Liver (tissue), 9 donors: ENCODE data around the gene ZSWIM1. TPM values are rescaled to one million over a fixed set of nuclear protein-coding genes. Genes with fewer than 3 reads are reported as not detected.

ENCODE experiments used
- DNase-seq: peaks from one replicate; pipeline ENCODE4 v3.0.0-alpha.2; 2017; ENCODE audit warnings: low spot score
- H3K27ac ChIP-seq, 2 donors: one replicate each; pipeline ENCODE4 v1.7.0; 2013; ENCODE audit warnings: inconsistent platforms in 2 of 2, low read length in 2 of 2, control low read depth in 1 of 2, low read depth in 1 of 2, mild to moderate bottlenecking in 1 of 2
- H3K27me3 ChIP-seq, 4 donors: one replicate each; pipeline versions ENCODE4 v1.6.1 to v1.7.0; 2013; ENCODE audit warnings: low read length in 3 of 4, inconsistent platforms in 1 of 4, mild to moderate bottlenecking in 1 of 4, moderate library complexity in 1 of 4; ENCODE audit not compliant: control insufficient read depth in 4 of 4, insufficient read depth in 4 of 4
- H3K36me3 ChIP-seq, 4 donors: one replicate each; pipeline versions ENCODE4 v1.6.1 to v1.7.0; 2013; ENCODE audit warnings: low read length in 3 of 4, mild to moderate bottlenecking in 3 of 4, low read depth in 1 of 4, moderate library complexity in 1 of 4; ENCODE audit not compliant: control insufficient read depth in 4 of 4, insufficient read depth in 3 of 4
- H3K4me1 ChIP-seq, 4 donors: one replicate each; pipeline versions ENCODE4 v1.6.1 to v1.7.0; 2013; ENCODE audit warnings: low read length in 3 of 4, mild to moderate bottlenecking in 3 of 4, moderate library complexity in 1 of 4; ENCODE audit not compliant: control insufficient read depth in 4 of 4, insufficient read depth in 4 of 4
- H3K4me3 ChIP-seq, 3 donors: one replicate each; pipeline versions ENCODE4 v1.6.1 to v1.7.0; 2013; ENCODE audit warnings: low read length in 3 of 3, control low read depth in 1 of 3, low read depth in 1 of 3, mild to moderate bottlenecking in 1 of 3
- H3K9ac ChIP-seq, 2 donors: one replicate each; pipeline ENCODE4 v1.7.0; 2013; ENCODE audit warnings: low read length in 2 of 2, mild to moderate bottlenecking in 2 of 2, moderate library complexity in 2 of 2, control low read depth in 1 of 2, low read depth in 1 of 2
- H3K9me3 ChIP-seq, 4 donors: one replicate each; pipeline versions ENCODE4 v1.6.1 to v1.7.0; 2013; ENCODE audit warnings: low read length in 3 of 4; ENCODE audit not compliant: control insufficient read depth in 4 of 4
- EGR1 ChIP-seq, 2 donors: IDR thresholded peaks; 2 replicates each; pipeline ENCODE4 v1.6.1; 2016 to 2018; ENCODE audit warnings: antibody characterized with exemption in 2 of 2, low read depth in 2 of 2
- FOXA1 ChIP-seq: IDR thresholded peaks from 2 replicates; pipeline ENCODE4 v1.6.1; 2016; ENCODE audit warnings: antibody characterized with exemption
- FOXA2 ChIP-seq: IDR thresholded peaks from 2 replicates; pipeline ENCODE4 v1.6.1; 2016; ENCODE audit warnings: antibody characterized with exemption
- GABPA ChIP-seq, 2 donors: IDR thresholded peaks in 1 of 2; conservative IDR thresholded peaks in 1 of 2; 2 replicates each; pipeline ENCODE4 v1.6.1; 2016; ENCODE audit warnings: antibody characterized with exemption in 2 of 2, mild to moderate bottlenecking in 1 of 2, moderate library complexity in 1 of 2
- HNF4A ChIP-seq, 2 donors: conservative IDR thresholded peaks; 2 replicates each; pipeline ENCODE4 v1.6.1; 2016; ENCODE audit warnings: antibody characterized with exemption in 2 of 2, mild to moderate bottlenecking in 2 of 2
- HNF4G ChIP-seq: IDR thresholded peaks from 2 replicates; pipeline ENCODE4 v1.6.1; 2016; ENCODE audit warnings: antibody characterized with exemption
- JUND ChIP-seq, 2 donors: IDR thresholded peaks; 2 replicates each; pipeline ENCODE4 v1.6.1; 2016; ENCODE audit warnings: antibody characterized with exemption in 2 of 2
- NR2F2 ChIP-seq: IDR thresholded peaks from 2 replicates; pipeline ENCODE4 v1.6.1; 2016; ENCODE audit warnings: antibody characterized with exemption
- RAD21 ChIP-seq, 2 donors: IDR thresholded peaks; 2 replicates each; pipeline ENCODE4 v1.6.1; 2016; ENCODE audit warnings: antibody characterized with exemption in 2 of 2, mild to moderate bottlenecking in 2 of 2
- RXRA ChIP-seq, 2 donors: IDR thresholded peaks; 2 replicates each; pipeline ENCODE4 v1.6.1; 2017 to 2018; ENCODE audit warnings: antibody characterized with exemption in 2 of 2, mild to moderate bottlenecking in 1 of 2
- SP1 ChIP-seq: IDR thresholded peaks from 2 replicates; pipeline ENCODE4 v1.6.1; 2018; ENCODE audit warnings: antibody characterized with exemption, mild to moderate bottlenecking
- TAF1 ChIP-seq: conservative IDR thresholded peaks from 2 replicates; pipeline ENCODE4 v1.6.1; 2016; ENCODE audit warnings: antibody characterized with exemption, mild to moderate bottlenecking
- YY1 ChIP-seq: IDR thresholded peaks from 2 replicates; pipeline ENCODE4 v1.6.1; 2016; ENCODE audit warnings: antibody characterized with exemption, mild to moderate bottlenecking
- WGBS: extraction: QIAGEN DNeasy Blood & Tissue Kit; methylation state at CpG from one replicate; pipeline ENCODE4 v1.1.7; 2013; 5-methylcytosine and 5-hydroxymethylcytosine counted together
- polyA plus RNA-seq, 2 donors: library from polyadenylated mRNA; stranded (reverse) in 1 of 2; unstranded in 1 of 2; fragments of 200-250 nt in 1 of 2; fragments of >200 nt in 1 of 2; fragmentation: Nextera tagmentation in 1 of 2; extraction: Ambion mirVana in 1 of 2; gene quantifications; one replicate each; pipeline versions ENCODE4 v1.2.1 to v1.2.3, GENCODE V29; 2013 to 2015
- total RNA-seq, 2 donors: library from RNA; depleted of rRNA; stranded (reverse); fragments of >200 nt; gene quantifications; one replicate each; pipeline ENCODE4 v1.2.3, GENCODE V29; 2014
- TF ChIP-seq, protein P1 (sequence below): IDR thresholded peaks from 2 replicates; pipeline ENCODE4 v1.6.1; 2016; ENCODE audit warnings: antibody characterized with exemption
- TF ChIP-seq, protein P2 (sequence below): IDR thresholded peaks from 2 replicates; pipeline ENCODE4 v1.6.1; 2016; ENCODE audit warnings: antibody characterized with exemption, mild to moderate bottlenecking
- TF ChIP-seq, protein P3 (sequence below): IDR thresholded peaks from 2 replicates; pipeline ENCODE4 v1.6.1; 2016; ENCODE audit warnings: antibody characterized with exemption
- TF ChIP-seq, protein P4 (sequence below): fragments of 150-350 bp; IDR thresholded peaks from 2 replicates; pipeline ENCODE4 v1.5.1; 2017; ENCODE audit warnings: improper control_type of control experiment, low read depth, low read length; ENCODE audit not compliant: missing input control
- TF ChIP-seq, protein P5 (sequence below): IDR thresholded peaks from 2 replicates; pipeline ENCODE4 v1.6.1; 2016; ENCODE audit warnings: antibody characterized with exemption
- donor health status: healthy.
- donor health status: healthy.
- donor health status: healthy.
- donor health status: healthy.
- donor health status: healthy.

ZSWIM1 gene
- total and polyA plus RNA-seq, 4 donors: 2.1 to 5.0 (median 2.3) TPM

DNA sequence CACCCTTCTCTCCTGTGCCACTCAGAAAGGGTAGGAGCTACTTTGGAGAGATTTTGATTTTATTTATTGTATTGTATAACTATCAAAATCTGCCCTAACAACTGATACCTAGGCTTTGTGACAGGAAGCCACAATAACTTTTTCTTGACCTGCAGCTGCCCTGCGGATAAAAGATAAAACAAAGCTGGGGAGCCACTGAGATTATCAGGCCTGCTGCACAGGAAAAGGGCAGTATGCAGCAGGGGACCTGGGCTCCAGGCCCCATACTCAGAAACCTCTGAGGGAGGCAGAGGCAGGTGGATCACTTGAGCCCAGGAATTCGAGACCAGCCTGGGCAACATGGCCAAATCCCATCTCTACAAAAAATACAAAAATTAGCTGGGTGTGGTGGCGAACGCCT lies 48.4 kb upstream of the ZSWIM1 start:
- Histone ChIP-seq H3K4me3 (no peak overlapping the region), H3K27ac (peak overlapping the region in 1 of 2 donors; percentile 82), H3K36me3 (peaks cover 0 to 2% (median 0%) of the 10 kb centered on the region in 4 donors), H3K9ac (no peak overlapping the region), H3K27me3 (no peaks in the 10 kb centered on the region), H3K4me1 (peaks cover 4 to 14% (median 9%) of the 10 kb centered on the region in 4 donors), H3K9me3 (no peaks in the 10 kb centered on the region)
- no peak for DNase-seq
- WGBS: 89% methylated on average over 4 of the region's 4 CpGs
- TF ChIP-seq, protein P1, sequence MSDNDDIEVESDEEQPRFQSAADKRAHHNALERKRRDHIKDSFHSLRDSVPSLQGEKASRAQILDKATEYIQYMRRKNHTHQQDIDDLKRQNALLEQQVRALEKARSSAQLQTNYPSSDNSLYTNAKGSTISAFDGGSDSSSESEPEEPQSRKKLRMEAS: no peak

DNA sequence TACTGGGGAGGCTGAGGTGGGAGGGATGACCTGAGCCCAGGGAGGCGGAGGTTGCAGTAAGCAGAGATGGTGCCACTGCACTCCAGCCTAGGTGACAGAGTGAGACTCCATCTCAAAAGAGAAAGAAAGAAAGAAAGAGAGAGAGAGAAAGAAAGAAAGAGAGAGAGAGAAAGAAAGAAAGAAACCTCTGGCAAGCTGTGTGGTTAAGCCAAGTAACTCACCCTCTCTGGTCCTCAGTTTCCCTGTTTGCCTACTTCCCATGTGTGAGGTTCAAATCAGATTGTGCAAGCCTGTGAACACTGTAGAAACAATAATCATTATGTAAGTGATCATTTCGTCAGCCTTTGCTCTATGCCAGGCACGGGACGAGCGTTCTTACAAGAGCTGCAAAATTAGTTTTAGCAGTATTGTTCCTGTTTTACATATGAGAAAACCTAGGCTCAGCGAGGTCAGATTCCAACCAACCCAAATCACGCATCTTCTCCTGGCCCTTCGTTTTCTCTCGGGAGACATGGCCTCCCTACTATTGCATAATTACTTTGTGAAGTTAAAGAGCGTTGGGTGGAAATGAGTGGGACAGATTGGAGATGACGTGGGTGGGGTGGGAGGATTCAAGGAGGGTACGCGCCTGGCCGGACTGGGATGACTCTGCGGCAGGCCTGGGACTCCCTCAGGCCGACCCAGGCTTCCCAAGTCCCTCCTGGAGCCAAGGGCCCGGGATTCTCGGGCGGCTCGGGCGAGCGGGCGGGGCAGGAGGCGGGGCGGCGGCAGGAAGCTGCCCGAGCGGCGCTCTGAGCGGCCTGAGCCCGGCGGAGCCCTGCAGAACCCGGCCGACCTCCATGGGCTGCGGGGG lies 47.8 kb upstream of the ZSWIM1 start, which contains the start of gene SNX21:
TSS of gene SNX21 (plus strand) at position 770 of the 853 bp plus-strand sequence. CDS start 121 bp downstream, outside the sequence.
- TF ChIP-seq, protein P1: no peak
- TF ChIP-seq RAD21 (IDR thresholded peaks at IDR 0.05) (peak in 1 of 2 donors; percentile 30), HNF4G (no peak), FOXA2 (no peak), TAF1 (no peak), JUND (IDR thresholded peaks at IDR 0.05) (peak in 1 of 2 donors; percentile 45), HNF4A (conservative IDR thresholded peaks at IDR 0.05) (peak; percentile 28 to 48), SP1 (peak; percentile 57), YY1 (peak; percentile 83), NR2F2 (peak; percentile 43), GABPA (IDR thresholded peaks at IDR 0.05 in 1 of 2, conservative IDR thresholded peaks at IDR 0.05 in 1 of 2) (peak in 1 of 2 donors; percentile 19), EGR1 (IDR thresholded peaks at IDR 0.05; ENCODE audit: low read depth in 2 of 2) (peak in 1 of 2 donors; percentile 16), RXRA (IDR thresholded peaks at IDR 0.05) (peak; percentile 24 to 28), FOXA1 (no peak)
- TF ChIP-seq, protein P2, sequence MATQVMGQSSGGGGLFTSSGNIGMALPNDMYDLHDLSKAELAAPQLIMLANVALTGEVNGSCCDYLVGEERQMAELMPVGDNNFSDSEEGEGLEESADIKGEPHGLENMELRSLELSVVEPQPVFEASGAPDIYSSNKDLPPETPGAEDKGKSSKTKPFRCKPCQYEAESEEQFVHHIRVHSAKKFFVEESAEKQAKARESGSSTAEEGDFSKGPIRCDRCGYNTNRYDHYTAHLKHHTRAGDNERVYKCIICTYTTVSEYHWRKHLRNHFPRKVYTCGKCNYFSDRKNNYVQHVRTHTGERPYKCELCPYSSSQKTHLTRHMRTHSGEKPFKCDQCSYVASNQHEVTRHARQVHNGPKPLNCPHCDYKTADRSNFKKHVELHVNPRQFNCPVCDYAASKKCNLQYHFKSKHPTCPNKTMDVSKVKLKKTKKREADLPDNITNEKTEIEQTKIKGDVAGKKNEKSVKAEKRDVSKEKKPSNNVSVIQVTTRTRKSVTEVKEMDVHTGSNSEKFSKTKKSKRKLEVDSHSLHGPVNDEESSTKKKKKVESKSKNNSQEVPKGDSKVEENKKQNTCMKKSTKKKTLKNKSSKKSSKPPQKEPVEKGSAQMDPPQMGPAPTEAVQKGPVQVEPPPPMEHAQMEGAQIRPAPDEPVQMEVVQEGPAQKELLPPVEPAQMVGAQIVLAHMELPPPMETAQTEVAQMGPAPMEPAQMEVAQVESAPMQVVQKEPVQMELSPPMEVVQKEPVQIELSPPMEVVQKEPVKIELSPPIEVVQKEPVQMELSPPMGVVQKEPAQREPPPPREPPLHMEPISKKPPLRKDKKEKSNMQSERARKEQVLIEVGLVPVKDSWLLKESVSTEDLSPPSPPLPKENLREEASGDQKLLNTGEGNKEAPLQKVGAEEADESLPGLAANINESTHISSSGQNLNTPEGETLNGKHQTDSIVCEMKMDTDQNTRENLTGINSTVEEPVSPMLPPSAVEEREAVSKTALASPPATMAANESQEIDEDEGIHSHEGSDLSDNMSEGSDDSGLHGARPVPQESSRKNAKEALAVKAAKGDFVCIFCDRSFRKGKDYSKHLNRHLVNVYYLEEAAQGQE: peak; percentile 56
- TF ChIP-seq, protein P3, sequence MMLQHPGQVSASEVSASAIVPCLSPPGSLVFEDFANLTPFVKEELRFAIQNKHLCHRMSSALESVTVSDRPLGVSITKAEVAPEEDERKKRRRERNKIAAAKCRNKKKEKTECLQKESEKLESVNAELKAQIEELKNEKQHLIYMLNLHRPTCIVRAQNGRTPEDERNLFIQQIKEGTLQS: peak; percentile 51
- TF ChIP-seq, protein P4, sequence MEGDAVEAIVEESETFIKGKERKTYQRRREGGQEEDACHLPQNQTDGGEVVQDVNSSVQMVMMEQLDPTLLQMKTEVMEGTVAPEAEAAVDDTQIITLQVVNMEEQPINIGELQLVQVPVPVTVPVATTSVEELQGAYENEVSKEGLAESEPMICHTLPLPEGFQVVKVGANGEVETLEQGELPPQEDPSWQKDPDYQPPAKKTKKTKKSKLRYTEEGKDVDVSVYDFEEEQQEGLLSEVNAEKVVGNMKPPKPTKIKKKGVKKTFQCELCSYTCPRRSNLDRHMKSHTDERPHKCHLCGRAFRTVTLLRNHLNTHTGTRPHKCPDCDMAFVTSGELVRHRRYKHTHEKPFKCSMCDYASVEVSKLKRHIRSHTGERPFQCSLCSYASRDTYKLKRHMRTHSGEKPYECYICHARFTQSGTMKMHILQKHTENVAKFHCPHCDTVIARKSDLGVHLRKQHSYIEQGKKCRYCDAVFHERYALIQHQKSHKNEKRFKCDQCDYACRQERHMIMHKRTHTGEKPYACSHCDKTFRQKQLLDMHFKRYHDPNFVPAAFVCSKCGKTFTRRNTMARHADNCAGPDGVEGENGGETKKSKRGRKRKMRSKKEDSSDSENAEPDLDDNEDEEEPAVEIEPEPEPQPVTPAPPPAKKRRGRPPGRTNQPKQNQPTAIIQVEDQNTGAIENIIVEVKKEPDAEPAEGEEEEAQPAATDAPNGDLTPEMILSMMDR: no peak
- TF ChIP-seq, protein P5, sequence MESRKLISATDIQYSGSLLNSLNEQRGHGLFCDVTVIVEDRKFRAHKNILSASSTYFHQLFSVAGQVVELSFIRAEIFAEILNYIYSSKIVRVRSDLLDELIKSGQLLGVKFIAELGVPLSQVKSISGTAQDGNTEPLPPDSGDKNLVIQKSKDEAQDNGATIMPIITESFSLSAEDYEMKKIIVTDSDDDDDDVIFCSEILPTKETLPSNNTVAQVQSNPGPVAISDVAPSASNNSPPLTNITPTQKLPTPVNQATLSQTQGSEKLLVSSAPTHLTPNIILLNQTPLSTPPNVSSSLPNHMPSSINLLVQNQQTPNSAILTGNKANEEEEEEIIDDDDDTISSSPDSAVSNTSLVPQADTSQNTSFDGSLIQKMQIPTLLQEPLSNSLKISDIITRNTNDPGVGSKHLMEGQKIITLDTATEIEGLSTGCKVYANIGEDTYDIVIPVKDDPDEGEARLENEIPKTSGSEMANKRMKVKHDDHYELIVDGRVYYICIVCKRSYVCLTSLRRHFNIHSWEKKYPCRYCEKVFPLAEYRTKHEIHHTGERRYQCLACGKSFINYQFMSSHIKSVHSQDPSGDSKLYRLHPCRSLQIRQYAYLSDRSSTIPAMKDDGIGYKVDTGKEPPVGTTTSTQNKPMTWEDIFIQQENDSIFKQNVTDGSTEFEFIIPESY: peak; percentile 62
- Histone ChIP-seq H3K27ac (peak within 1 kb of the TSS; percentile 60 to 82), H3K27me3 (no peaks in the 10 kb centered on the region), H3K36me3 (peaks cover 0 to 2% (median 0%) of the 10 kb centered on the region in 4 donors), H3K4me1 (peaks cover 4 to 14% (median 9%) of the 10 kb centered on the region in 4 donors), H3K9me3 (no peaks in the 10 kb centered on the region), H3K9ac (peak within 1 kb of the TSS; percentile 20 to 82), H3K4me3 (peak within 1 kb of the TSS; percentile 69 to 79 (median 70))
- DNase-seq: peak; percentile 62
- WGBS: 4% methylated on average over 35 of the region's 35 CpGs
